Esophagus mucosa (tissue), 1 donor: ENCODE measurements around the gene FAM3C. TPM values are rescaled to one million over a fixed set of nuclear protein-coding genes. Genes with fewer than 3 reads are reported as not detected.

Source experiments
- ATAC-seq: fragments of 200-7000 bp; cut with Tn5 transposase; one replicate; pipeline ENCODE4 v1.9.1; 2020
- total RNA-seq: library from RNA; stranded (reverse); gene quantifications from one replicate; pipeline ENCODE4 v1.2.4, GENCODE V29; 2023
- donor health status: DM: yes; HTN: yes; CAD: no.

The FAM3C gene
- total RNA-seq, 1 donor from 2014 or later, result 36.7 TPM

DNA sequence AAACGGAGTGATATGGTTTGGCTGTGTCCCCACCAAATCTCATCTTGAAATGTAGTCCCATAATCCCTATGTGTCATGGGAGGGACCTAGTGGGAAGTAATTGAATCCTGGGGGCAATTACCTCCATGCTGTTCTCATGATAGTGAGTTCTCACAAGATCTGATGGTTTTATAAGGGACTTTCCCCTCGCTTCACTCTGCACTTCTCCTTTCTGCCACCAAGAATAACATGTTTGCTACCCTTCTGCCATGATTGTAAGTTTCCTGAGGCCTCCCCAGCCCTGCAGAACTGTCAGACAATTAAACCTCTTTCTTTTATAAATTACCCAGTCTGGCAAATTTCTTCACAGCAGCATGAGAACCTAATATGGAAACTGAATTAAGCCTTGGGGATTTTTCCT lies 19.1 kb downstream of the FAM3C start:
- ATAC-seq, result no peak

GRCh38 chr7:121373177-121373576 lies 22.9 kb downstream of the FAM3C start:
- ATAC-seq, result no peak

GRCh38 chr7:121372376-121373010 lies 23.6 kb downstream of the FAM3C start:
- ATAC-seq, result peak; percentile 54

GRCh38 chr7:121371883-121372282 lies 24.2 kb downstream of the FAM3C start:
- no peak for ATAC-seq

DNA sequence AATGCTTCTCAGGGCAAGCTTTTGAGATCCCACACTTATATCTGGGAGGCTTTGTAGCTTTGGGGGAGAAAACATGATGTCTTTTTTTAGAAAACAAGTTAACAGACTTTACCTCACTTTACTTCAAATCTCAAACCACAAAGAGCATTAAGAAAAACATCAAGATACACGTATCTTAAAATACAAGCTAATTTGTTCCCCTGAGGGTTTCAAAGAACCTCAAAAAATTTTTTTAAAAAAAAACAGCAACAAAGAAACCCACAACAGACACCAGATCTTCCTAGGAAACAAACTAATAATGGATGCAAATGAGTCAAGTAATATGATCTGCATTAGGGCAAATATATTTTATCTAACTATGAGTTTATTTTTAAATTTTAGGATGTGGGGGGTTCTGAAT lies 24.7 kb downstream of the FAM3C start:
- ATAC-seq, result no peak

DNA sequence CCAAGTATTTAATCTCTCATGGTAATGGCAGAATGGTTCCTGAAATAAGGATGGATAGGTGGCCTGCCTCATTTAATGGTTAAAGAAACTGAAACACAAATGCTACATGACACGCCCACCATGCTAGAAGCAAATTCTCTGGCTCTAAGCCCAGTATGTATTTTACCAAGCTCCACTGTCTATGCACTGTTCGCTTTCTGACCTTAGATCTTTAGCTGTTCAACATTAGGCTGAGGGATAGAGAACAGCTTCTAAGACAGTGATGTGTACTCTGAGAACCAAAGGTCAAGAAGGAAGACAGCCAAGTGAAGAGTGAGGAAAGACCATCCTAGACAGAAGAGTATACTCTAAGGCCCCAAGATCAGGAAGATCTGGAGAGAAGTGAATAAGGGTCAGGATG lies 26.6 kb downstream of the FAM3C start:
- ATAC-seq, result no peak

GRCh38 chr7:121366852-121367431 lies 29.2 kb downstream of the FAM3C start:
- no peak for ATAC-seq

- no peak for ATAC-seq
Observed at GRCh38 chr7:121360564-121360963, 35.5 kb downstream of the FAM3C start.

- no peak for ATAC-seq
Observed at GRCh38 chr7:121355574-121355973, 40.5 kb downstream of the FAM3C start.

DNA sequence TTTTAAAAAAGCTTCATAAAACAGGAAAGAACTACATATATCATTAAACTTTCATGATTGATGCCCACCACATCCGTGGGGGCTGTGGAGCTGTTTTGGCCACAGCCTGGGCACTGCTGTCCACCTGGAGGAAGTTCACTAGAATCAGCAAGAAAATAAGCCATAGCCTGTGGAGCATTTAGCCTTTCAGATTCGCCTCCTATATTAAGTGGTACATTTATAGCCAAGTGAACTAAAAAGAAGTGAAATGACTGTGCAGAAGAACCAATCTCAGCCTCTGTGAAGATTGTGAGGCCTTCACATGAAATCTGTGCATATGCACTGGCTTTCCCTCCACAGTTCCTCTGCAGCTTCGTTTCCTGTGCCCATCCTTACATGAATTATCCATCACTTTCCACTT lies 43.8 kb downstream of the FAM3C start:
- no peak for ATAC-seq

- no peak for ATAC-seq
Observed at GRCh38 chr7:121351682-121352081, 44.4 kb downstream of the FAM3C start.

GRCh38 chr7:121344497-121344896 lies 51.6 kb downstream of the FAM3C start:
- no peak for ATAC-seq

GRCh38 chr7:121344093-121344492 lies 52.0 kb downstream of the FAM3C start:
- no peak for ATAC-seq

DNA sequence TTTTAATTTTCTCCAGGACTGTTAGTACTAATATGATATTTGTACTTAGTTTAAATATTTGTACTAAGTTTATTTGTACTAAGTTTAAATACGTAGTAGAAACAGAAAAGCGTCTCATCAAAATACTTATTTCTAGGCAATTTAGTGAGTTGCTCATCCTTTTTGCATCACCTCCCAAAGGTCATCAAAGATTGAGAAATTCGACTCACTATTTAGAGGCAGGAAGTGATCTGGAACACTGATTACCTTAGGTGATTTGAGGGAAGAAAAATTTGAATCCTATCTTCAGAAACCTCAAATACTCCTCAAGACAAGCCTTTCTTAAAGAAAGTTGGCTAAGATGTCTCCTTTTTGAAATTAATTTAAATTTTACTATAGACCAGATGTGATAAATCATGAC lies 52.8 kb downstream of the FAM3C start:
- no peak for ATAC-seq

- ATAC-seq, result no peak
Observed at GRCh38 chr7:121342631-121343030, 53.5 kb downstream of the FAM3C start.

GRCh38 chr7:121341933-121342332 lies 54.2 kb downstream of the FAM3C start:
- no peak for ATAC-seq

DNA sequence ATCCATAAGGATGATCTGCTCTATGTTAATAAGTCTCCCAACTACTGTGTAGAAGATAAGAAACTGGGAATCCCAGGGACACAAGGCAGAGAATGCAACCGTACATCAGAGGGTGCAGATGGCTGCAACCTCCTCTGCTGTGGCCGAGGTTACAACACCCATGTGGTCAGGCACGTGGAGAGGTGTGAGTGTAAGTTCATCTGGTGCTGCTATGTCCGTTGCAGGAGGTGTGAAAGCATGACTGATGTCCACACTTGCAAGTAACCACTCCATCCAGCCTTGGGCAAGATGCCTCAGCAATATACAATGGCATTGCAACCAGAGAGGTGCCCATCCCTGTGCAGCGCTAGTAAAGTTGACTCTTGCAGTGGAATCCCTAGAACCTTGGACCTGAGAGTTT lies 57.0 kb downstream of the FAM3C start:
- ATAC-seq, result no peak

DNA sequence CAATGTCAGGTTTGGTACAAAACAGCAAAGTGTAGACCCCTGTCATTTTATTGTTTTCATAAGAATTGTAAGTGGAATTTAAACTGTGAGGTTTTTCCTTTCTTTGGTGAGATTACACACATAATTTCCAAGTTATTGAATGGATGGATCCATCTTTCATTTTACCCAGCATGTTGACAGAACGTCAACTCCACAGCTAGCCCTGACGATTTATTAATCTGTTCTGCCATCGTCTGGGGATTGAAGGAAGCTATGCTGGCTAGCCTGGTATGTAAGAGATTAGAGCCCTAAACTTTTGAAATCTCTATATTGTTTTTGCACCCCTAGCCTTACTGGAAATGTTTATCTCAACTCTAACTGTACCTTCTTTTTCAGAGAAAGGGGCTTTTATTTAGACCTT lies 58.7 kb downstream of the FAM3C start:
- ATAC-seq, result peak; percentile 42

DNA sequence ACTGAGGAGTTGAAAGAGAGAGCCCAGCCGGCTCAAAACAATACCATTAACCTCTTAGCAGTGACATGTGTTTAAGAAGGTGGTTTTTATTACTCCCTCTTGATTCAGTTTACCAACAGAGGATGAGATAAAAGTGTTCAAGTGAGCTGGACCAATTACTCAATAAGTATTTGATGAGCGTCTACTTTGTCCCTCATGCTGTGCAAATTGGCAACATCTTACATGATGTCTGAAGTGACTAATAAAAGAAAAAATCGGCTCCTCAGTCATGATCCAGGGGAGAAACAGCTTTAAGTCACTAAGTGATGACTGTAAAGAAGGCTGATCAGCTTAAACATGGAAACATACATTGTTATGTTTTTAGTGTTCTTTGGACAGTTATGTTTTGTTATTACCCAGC lies 59.5 kb downstream of the FAM3C start:
- ATAC-seq, result no peak

GRCh38 chr7:121334875-121335648 lies 61.0 kb downstream of the FAM3C start:
- ATAC-seq, result no peak

DNA sequence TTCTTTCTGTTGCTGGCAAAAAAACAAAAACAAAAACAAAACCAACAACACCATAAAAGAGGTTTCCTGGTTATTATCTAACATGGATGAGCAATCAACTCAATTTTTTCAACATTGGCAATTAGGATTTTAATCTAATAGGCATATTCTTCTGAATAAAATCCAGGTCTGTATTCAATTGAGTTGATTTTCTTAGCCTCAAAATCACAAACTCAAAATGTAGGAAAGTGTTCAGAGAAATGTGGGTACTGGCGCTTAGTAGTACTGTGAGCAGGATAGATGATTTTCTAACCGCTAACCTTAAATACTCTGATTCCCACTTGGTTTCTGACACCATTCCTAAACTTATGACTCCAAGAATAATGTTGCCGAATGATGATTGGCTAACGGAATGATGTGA lies 61.7 kb downstream of the FAM3C start:
- no peak for ATAC-seq

- ATAC-seq, result no peak
Observed at GRCh38 chr7:121331574-121331973, 64.5 kb downstream of the FAM3C start.

GRCh38 chr7:121331048-121331447 lies 65.1 kb downstream of the FAM3C start:
- no peak for ATAC-seq
